ENCODE data around the gene ABTB2. TPM values are rescaled to one million over a fixed set of nuclear protein-coding genes. Genes with fewer than 3 reads are reported as not detected.

ABTB2 gene
- total RNA-seq (2011; cell fraction: chromatin; rRNA removed; ENCODE audit: low replicate concordance), result 0.07 and 0.76 TPM in 2 replicates
- 0.53 and 0.83 TPM in 2 replicates for total RNA-seq (2011; cell fraction: nucleolus; rRNA removed)
- 0.15 and 0.22 TPM in 2 replicates for total RNA-seq (2011; cell fraction: nucleoplasm; rRNA removed)
- 0.18 TPM in 1 of 2 replicates, not detected in the other for total RNA-seq (2014; rRNA removed)
- total RNA-seq (2014; rRNA removed; fragmentation: Illumina TruSeq; extraction: Trizol), result not detected in 2 replicates
- 0.04 TPM in 2 replicates for total RNA-seq (2015; rRNA removed; fragmentation: Illumina TruSeq; extraction: Trizol)
- 0.13 and 0.29 TPM in 2 replicates for total RNA-seq (2021)
- 0.09 and 0.18 TPM in 2 replicates for polyA plus RNA-seq (2011; rRNA removed)
- polyA plus RNA-seq (2011; cell fraction: cytosol; rRNA removed), result 0.09 and 0.30 TPM in 2 replicates
- 0.28 and 0.80 TPM in 2 replicates for polyA plus RNA-seq (2011; cell fraction: nucleus; rRNA removed)
- 0.22 and 0.31 TPM in 2 replicates for polyA plus RNA-seq (2012)
- 0.12 and 0.14 TPM in 2 replicates for polyA plus RNA-seq (2014; fragmentation: Illumina TruSeq; extraction: Trizol)
- under 1 TPM in 1 of 2 experiments, not detected in 1; 0.03 TPM for polyA plus RNA-seq (2014; fragmentation: Nextera tagmentation; extraction: Ambion mirVana)
- polyA plus RNA-seq (2014; rRNA removed), result 0.04 and 0.07 TPM in 2 replicates
- 0.06 and 0.21 TPM in 2 replicates for polyA minus RNA-seq (2011; rRNA and poly(A)+ RNA removed)
- polyA minus RNA-seq (2011; cell fraction: cytosol; rRNA and poly(A)+ RNA removed), result not detected in 2 replicates
- polyA minus RNA-seq (2011; cell fraction: nucleus; rRNA and poly(A)+ RNA removed), result 0.33 and 0.40 TPM in 2 replicates
- Bru-seq, nascent RNA, result percentile 22 among the genes with signal in this experiment
- BruChase-seq, experiment 1, labeled RNA remaining after a 2-hour chase, result percentile 16 among the genes with signal in this experiment
- percentile 18 among the genes with signal in this experiment for BruChase-seq, experiment 2, labeled RNA remaining after a 6-hour chase
- long read RNA-seq, experiment 1, partial matches to known transcripts, result 1 of 1 reads
- long read RNA-seq, experiment 1, other reads (novel, unspliced or antisense), result 0 of 1 reads
- long read RNA-seq, experiment 2, result 0 reads
- long read RNA-seq, experiment 3, result 0 reads

GRCh38 chr11:34357701-34358257, at the start of gene ABTB2:
Gene ABTB2, minus strand, starts transcription at chr11:34358010.
- H3K9ac ChIP-seq (ENCODE audit: insufficient read depth in 1 of 2, low read depth in 2 of 2, low read length in 2 of 2), result peak within 1 kb of the TSS; percentile 33 to 86
- intact Hi-C loops (cut with micrococcal nuclease), result loop anchor here (1.0 to 10.0 kb wide), 5 partner anchors 111 to 549 kb away; no protein-coding TSS in a partner anchor
- in situ Hi-C loops (cut with MboI), result loop anchor here (5.0 to 10.0 kb wide), 2 partner anchors 180 to 363 kb away; no protein-coding TSS in a partner anchor
- peak within 1 kb of the TSS; percentile 32 for H3K4me3 ChIP-seq
- no peaks in the 10 kb centered on the region for H3K9me3 ChIP-seq (replicated peaks; ENCODE audit: control insufficient read depth, insufficient read depth, low read depth, low read length)
- peaks cover 17 to 23% of the 10 kb centered on the region in 2 experiments for H3K27me3 ChIP-seq (ENCODE audit: control insufficient read depth in 2 of 2, insufficient read depth in 2 of 2, low read length in 2 of 2)
- WGBS (ENCODE audit: insufficient coverage, low coverage, missing lambda C conversion rate), result under 1% methylated on average over 40 of the region's 57 CpGs
- H2AFZ ChIP-seq (ENCODE audit: low read depth, low read length), result peak within 1 kb of the TSS; percentile 87
- POLR2A ChIA-PET, result interaction anchor here (0.6 to 1.6 kb wide), 5 partner anchors 9 to 361 kb away, joined by 3 to 4 read pairs (median 3); no protein-coding TSS in a partner anchor
- H3K4me2 ChIP-seq (ENCODE audit: insufficient read depth, low read length), result peak within 1 kb of the TSS; percentile 86
- DNase-seq (ENCODE audit: extremely low read depth in 1 of 4, low spot score in 3 of 4), result peak; percentile 95 to 98 (median 96)
- H3K9me1 ChIP-seq (ENCODE audit: control insufficient read depth, insufficient read depth, low read length), result no peaks in the 10 kb centered on the region
- H3K4me1 ChIP-seq (replicated peaks in 1 of 2; ENCODE audit: control insufficient read depth in 2 of 2, insufficient read depth in 2 of 2, low read length in 2 of 2), result peaks cover 9 to 27% of the 10 kb centered on the region in 2 experiments
- 0 out of 3 replicates have a peak within 1 kb of the TSS, but pooled peaks have one; percentile 22 for H3K27ac ChIP-seq (ENCODE audit: extremely low read depth, low read depth, low read length)
- H3K36me3 ChIP-seq (ENCODE audit: control insufficient read depth, insufficient read depth, low read length), result no peaks in the 10 kb centered on the region
- BruUV-seq (replicated peaks), result no TSS peak
- H4K20me1 ChIP-seq (replicated peaks; ENCODE audit: control insufficient read depth, insufficient read depth, low read length), result peaks cover 6% of the 10 kb centered on the region; the same call in 1 of the 2 replicates
- CTCF ChIA-PET (ENCODE audit: low intra/inter-chr PET ratio), result interaction anchor here (0.6 to 2.9 kb wide), 5 partner anchors 135 to 549 kb away, joined by 3 to 80 read pairs (median 7); no protein-coding TSS in a partner anchor
- FAIRE-seq, result peak; percentile 90
- no peaks in the 10 kb centered on the region for H3K79me2 ChIP-seq (ENCODE audit: control insufficient read depth, insufficient read depth, low read length)
- ATAC-seq, result peak; percentile 98
- TF ChIP-seq FOS (IDR thresholded peaks at IDR 0.05; ENCODE audit: extremely low read depth, insufficient read length) (peak; percentile 91), ZBTB7A (IDR thresholded peaks at IDR 0.05; ENCODE audit: borderline replicate concordance, control insufficient read depth, low read depth, low read length) (peak; percentile 58; the same call in 1 of the 2 replicates), FOXJ2 (tag; IDR thresholded peaks at IDR 0.05) (no peak), NEUROD1 (IDR thresholded peaks at IDR 0.05; ENCODE audit: borderline replicate concordance, low read depth, low read length, partially characterized antibody) (peak; percentile 35), ZBTB2 (IDR thresholded peaks at IDR 0.05) (0 out of 2 replicates have a peak, but pooled peaks have one; percentile 35), POLR2G (IDR thresholded peaks at IDR 0.05; ENCODE audit: low read depth, low read length) (peak; percentile 72), CCNT2 (IDR thresholded peaks at IDR 0.05; ENCODE audit: borderline replicate concordance, extremely low read depth, insufficient read length, low read depth, low read length) (peak; percentile 43), ZNF57 (CRISPR knock-in tag; IDR thresholded peaks at IDR 0.05) (no peak), HNRNPK (IDR thresholded peaks at IDR 0.05; ENCODE audit: low read depth, low read length, poor library complexity, severe bottlenecking) (peak; percentile 57), RBFOX2 (IDR thresholded peaks at IDR 0.05; ENCODE audit: low read depth, low read length) (peak; percentile 67), RCOR1 (IDR thresholded peaks at IDR 0.05; ENCODE audit: borderline replicate concordance in 1 of 2, low read depth in 2 of 2, low read length in 2 of 2) (peak in 1 of 2 experiments; percentile 45; a peak in 1 of 4 replicates), CXXC5 (CRISPR knock-in tag; IDR thresholded peaks at IDR 0.05) (peak; percentile 90)

Data from K562 (cell line).